C4-2B (cell line): ENCODE data around the gene HS3ST4.

Source experiments
- H3K27ac ChIP-seq: fragments of 450-650 bp; 2 replicates; pipeline ENCODE4 v1.5.1; 2017
- CTCF ChIP-seq: fragments of 450-650 bp; conservative IDR thresholded peaks from 2 replicates; pipeline ENCODE4 v1.5.1; 2017; ENCODE audit warnings: mild to moderate bottlenecking
- ZFX ChIP-seq: fragments of 450-650 bp; IDR thresholded peaks from 2 replicates; pipeline ENCODE4 v1.6.1; 2017

HS3ST4 gene

GRCh38 chr16:25950586-25951281, 259.0 kb downstream of the HS3ST4 start:
- no peak for TF ChIP-seq CTCF
- TF ChIP-seq ZFX, result no peak
- H3K27ac ChIP-seq, result no peak overlapping the region

- no peak for TF ChIP-seq CTCF
- TF ChIP-seq ZFX, result no peak
- H3K27ac ChIP-seq, result no peak overlapping the region
These were observed 260.2 kb downstream of the HS3ST4 start for GRCh38 chr16:25951999-25952398.

- TF ChIP-seq CTCF (no peak), ZFX (no peak)
These were observed 261.2 kb downstream of the HS3ST4 start for GRCh38 chr16:25952983-25953382.

GRCh38 chr16:25957707-25958106, 265.9 kb downstream of the HS3ST4 start:
- TF ChIP-seq CTCF (no peak), ZFX (no peak)
- no peak overlapping the region for H3K27ac ChIP-seq

More at GRCh38 chr16:25952983-25953382, 261.2 kb downstream of the HS3ST4 start:
- no peak overlapping the region for H3K27ac ChIP-seq

- TF ChIP-seq CTCF, result no peak
- no peak for TF ChIP-seq ZFX
- no peak overlapping the region for H3K27ac ChIP-seq
These were observed 267.5 kb downstream of the HS3ST4 start for GRCh38 chr16:25959221-25959620.

- H3K27ac ChIP-seq, result no peak overlapping the region
- TF ChIP-seq CTCF, result no peak
- TF ChIP-seq ZFX, result no peak
These were observed 274.7 kb downstream of the HS3ST4 start for GRCh38 chr16:25966172-25967097.

GRCh38 chr16:25977121-25977520, 285.4 kb downstream of the HS3ST4 start:
- TF ChIP-seq ZFX (no peak), CTCF (no peak)
- no peak overlapping the region for H3K27ac ChIP-seq
